Colonic mucosa (tissue), 4 donors: ENCODE measurements around the gene ADSS1. TPM values are rescaled to one million over a fixed set of nuclear protein-coding genes. Genes with fewer than 3 reads are reported as not detected.
A peak's percentile ranks its signal among the peaks of the same experiment; 100 is the strongest.

Experiments
- DNase-seq: peaks from one replicate; pipeline ENCODE4 v3.0.0-alpha.2; 2020
- H3K27ac ChIP-seq: fragments of 200-600 bp; one replicate; pipeline ENCODE4 v1.8.0; 2021
- H3K27me3 ChIP-seq: fragments of 200-600 bp; one replicate; pipeline ENCODE4 v1.8.0; 2021
- H3K36me3 ChIP-seq: fragments of 200-600 bp; one replicate; pipeline ENCODE4 v1.8.0; 2021
- H3K4me1 ChIP-seq: fragments of 200-600 bp; one replicate; pipeline ENCODE4 v1.8.0; 2021; ENCODE audit warnings: mild to moderate bottlenecking
- H3K4me3 ChIP-seq: fragments of 200-600 bp; one replicate; pipeline ENCODE4 v1.8.0; 2021
- H3K9ac ChIP-seq, 2 donors: one replicate each; pipeline ENCODE4 v1.7.0; 2013; ENCODE audit warnings: control low read depth in 2 of 2, low read depth in 2 of 2, low read length in 2 of 2
- H3K9me3 ChIP-seq: fragments of 200-600 bp; one replicate; pipeline ENCODE4 v1.8.0; 2021
- intact Hi-C: fragments of 100-400 bp; cut with DNase I; formaldehyde crosslinking; loops from one replicate; pipeline ENCODE4 v1.14.1; 2022
- microRNA-seq: library from miRNA; unstranded; fragments of <30 nt; microRNA quantifications from one replicate; pipeline ENCODE4, GENCODE V29; 2019
- total RNA-seq, 2 donors: library from RNA; stranded (reverse); fragmentation: NEBNext Ultra II Directional in 1 of 2; extraction: Animal tissue kit (Norgen Biotek cat#: 25700) in 1 of 2; gene quantifications; one replicate each; pipeline ENCODE4 v1.2.1, GENCODE V29; 2021
- TF ChIP-seq, protein P1 (sequence below): fragments of 200-600 bp; IDR thresholded peaks from one replicate; pipeline ENCODE4 v1.8.0; 2022; ENCODE audit warnings: antibody characterized with exemption, mild to moderate bottlenecking
- donor health status: healthy.
- donor health status: DM: no; HTN: no; CAD: no.
- donor health status: DM: no; HTN: no; CAD: no.

ADSS1 gene
- total RNA-seq, 2 donors from 2014 or later, result 3.5 to 4.0 TPM

GRCh38 chr14:104794993-104795780 is 71.2 kb downstream of the ADSS1 start, which contains the start of gene AKT1:
Gene AKT1 (minus strand): TSS chr14:104795748. CDS start chr14:104792643, 3,105 bp downstream.
- intact Hi-C loops, result no loop called here
- no peaks in the 10 kb centered on the region for H3K27me3 ChIP-seq
- H3K36me3 ChIP-seq, result peaks cover 5% of the 10 kb centered on the region
- peak within 1 kb of the TSS; percentile 65 for H3K27ac ChIP-seq
- peak; percentile 35 for DNase-seq
- H3K9me3 ChIP-seq, result no peaks in the 10 kb centered on the region
- peak within 1 kb of the TSS; percentile 62 for H3K4me3 ChIP-seq
- peak within 1 kb of the TSS; percentile 88 to 89 for H3K9ac ChIP-seq
- TF ChIP-seq, protein P1, sequence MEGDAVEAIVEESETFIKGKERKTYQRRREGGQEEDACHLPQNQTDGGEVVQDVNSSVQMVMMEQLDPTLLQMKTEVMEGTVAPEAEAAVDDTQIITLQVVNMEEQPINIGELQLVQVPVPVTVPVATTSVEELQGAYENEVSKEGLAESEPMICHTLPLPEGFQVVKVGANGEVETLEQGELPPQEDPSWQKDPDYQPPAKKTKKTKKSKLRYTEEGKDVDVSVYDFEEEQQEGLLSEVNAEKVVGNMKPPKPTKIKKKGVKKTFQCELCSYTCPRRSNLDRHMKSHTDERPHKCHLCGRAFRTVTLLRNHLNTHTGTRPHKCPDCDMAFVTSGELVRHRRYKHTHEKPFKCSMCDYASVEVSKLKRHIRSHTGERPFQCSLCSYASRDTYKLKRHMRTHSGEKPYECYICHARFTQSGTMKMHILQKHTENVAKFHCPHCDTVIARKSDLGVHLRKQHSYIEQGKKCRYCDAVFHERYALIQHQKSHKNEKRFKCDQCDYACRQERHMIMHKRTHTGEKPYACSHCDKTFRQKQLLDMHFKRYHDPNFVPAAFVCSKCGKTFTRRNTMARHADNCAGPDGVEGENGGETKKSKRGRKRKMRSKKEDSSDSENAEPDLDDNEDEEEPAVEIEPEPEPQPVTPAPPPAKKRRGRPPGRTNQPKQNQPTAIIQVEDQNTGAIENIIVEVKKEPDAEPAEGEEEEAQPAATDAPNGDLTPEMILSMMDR, result no peak
- peaks cover 29% of the 10 kb centered on the region for H3K4me1 ChIP-seq

- peaks cover 29% of the 10 kb centered on the region for H3K4me1 ChIP-seq
- intact Hi-C loops, result no loop called here
- no peaks in the 10 kb centered on the region for H3K9me3 ChIP-seq
- TF ChIP-seq, protein P1, result no peak
- peak; percentile 69 for DNase-seq
- no peaks in the 10 kb centered on the region for H3K36me3 ChIP-seq
- peak overlapping the region; percentile 76 to 83 for H3K9ac ChIP-seq
- H3K27me3 ChIP-seq, result no peaks in the 10 kb centered on the region
- peak overlapping the region; percentile 64 for H3K27ac ChIP-seq
- peak overlapping the region; percentile 36 for H3K4me3 ChIP-seq
Measured at GRCh38 chr14:104795781-104796686, 72.0 kb downstream of the ADSS1 start.

DNA sequence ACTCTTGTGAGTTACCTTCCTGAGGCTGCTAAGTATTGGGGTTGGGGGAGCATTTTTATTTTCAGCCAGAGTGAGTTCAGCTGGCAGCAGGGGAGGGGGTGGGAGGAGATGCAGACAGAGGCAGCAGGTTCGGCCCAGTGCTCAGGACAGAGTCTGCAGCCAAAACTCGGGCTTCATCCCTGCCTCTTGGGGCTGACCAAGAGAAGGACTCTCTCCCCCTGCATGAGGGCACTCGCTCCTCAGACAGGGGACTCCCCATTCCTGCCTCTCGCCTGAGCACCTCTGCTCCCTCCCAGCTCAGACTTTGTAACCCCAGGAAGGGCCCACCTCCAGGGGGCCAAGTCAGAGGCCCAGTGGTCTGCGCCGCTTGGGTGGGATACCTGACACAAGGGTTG is 72.7 kb downstream of the ADSS1 start:
- Histone ChIP-seq H3K4me1 (peaks cover 35% of the 10 kb centered on the region), H3K36me3 (no peaks in the 10 kb centered on the region), H3K9me3 (no peaks in the 10 kb centered on the region), H3K9ac (peak overlapping the region in 1 of 2 donors; percentile 17), H3K27ac (no peak overlapping the region), H3K4me3 (no peak overlapping the region), H3K27me3 (no peaks in the 10 kb centered on the region)
- no peak for DNase-seq
- TF ChIP-seq, protein P1, result no peak
- intact Hi-C loops, result no loop called here

Small RNAs within 50 kb of the gene (microRNA-seq; reads per million reads assigned to microRNA genes)
- not detected for gene MIR4710

Other genes with a start within 250 kb of the ADSS1 start
- gene C14orf180, start 144.5 kb upstream of the ADSS1 start, total RNA-seq, result under 1 TPM in 1 of 2 donors, not detected in 1; 0.13 TPM
- under 1 TPM in 1 of 2 donors, not detected in 1; 0.69 TPM for gene TMEM179, start 119.5 kb upstream of the ADSS1 start, total RNA-seq
- gene INF2, start 34.6 kb upstream of the ADSS1 start, total RNA-seq, result 100 to 1,000 TPM; 162 to 264 TPM
- 100 to 1,000 TPM in 1 of 2 donors, 10 to 100 TPM in 1; 58.8 to 153 TPM for gene SIVA1, start 28.9 kb downstream of the ADSS1 start, total RNA-seq
- gene AKT1, start 71.5 kb downstream of the ADSS1 start, total RNA-seq, result 100 to 1,000 TPM; 117 to 181 TPM
- 1 to 10 TPM; 6.6 to 7.0 TPM for gene ZBTB42, start 76.9 kb downstream of the ADSS1 start, total RNA-seq
- gene CEP170B, start 141.0 kb downstream of the ADSS1 start, total RNA-seq, result 100 to 1,000 TPM in 1 of 2 donors, 10 to 100 TPM in 1; 57.2 to 110 TPM
- gene PLD4, start 200.7 kb downstream of the ADSS1 start, total RNA-seq, result 1 to 10 TPM in 1 of 2 donors, not detected in 1; 1.2 TPM